HL-60 (cell line): ENCODE data around the gene FLNC.

ENCODE experiments used
- CTCF ChIP-seq: IDR thresholded peaks from one replicate; pipeline ENCODE4 v1.5.1; 2011; ENCODE audit warnings: low read length, control low read depth, inconsistent platforms; ENCODE audit not compliant: insufficient read depth
- POLR2AphosphoS5 ChIP-seq: IDR thresholded peaks from 2 replicates; pipeline ENCODE4 v1.6.1; 2012; ENCODE audit warnings: low read depth

DNA sequence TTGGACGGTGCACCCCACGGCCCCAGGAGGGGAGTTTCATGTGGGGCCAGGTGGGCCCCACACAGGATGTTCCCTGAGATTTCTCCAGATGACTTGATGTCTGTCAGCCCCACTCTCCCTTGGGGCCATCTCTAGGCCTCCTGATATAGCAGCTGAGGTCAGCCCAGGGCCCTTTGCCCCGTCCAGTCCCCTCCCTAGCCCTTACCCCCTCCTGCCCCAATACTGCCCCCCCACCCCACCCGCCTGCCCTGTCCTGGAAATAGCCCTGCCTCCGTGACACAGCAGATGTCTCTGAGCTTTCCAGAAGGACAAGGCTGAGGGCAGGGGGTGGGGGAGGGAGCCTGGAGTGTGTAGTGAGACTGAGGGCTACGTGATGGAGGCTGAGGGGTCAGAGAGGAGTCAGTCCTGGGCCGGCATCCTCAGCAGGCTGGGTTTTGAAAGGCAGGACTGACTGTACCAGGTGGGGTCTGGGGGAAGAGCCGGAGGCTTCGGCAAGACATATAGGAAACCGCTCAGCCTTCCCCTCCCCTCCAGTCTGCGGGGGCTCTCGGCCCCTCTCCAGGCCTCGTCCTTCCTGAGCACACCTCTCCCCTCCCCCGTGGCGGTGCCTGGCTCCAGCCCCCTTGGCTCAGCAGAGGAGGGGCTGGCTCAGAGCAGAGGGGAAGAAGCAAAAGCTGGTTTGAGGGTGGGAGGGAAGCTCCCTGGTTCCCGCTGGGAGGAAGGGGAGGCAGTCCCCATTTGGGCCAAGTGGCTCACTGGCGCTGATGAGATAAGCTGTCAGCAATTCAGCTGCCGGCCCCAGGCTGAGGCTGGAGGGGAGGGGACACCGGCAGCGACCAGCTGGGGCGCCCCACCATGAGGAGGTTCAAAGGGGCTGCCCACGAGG lies 2.0 kb downstream of the FLNC start:
- TF ChIP-seq POLR2AphosphoS5: no peak
- TF ChIP-seq CTCF: no peak
